B cell (primary cell): ENCODE data around the gene LTBP3. TPM values are rescaled to one million over a fixed set of nuclear protein-coding genes. Genes with fewer than 3 reads are reported as not detected.

ENCODE experiments used
- ATAC-seq: fragments of 200-7000 bp; cut with Tn5 transposase; one replicate; pipeline ENCODE4 v1.10.0; 2021; ENCODE audit warnings: low read depth, mild to moderate bottlenecking, moderate number of reproducible peaks, moderate library complexity
- CTCF ChIA-PET: fragments of 350-600 bp; sonication (Branson Sonifier 250); formaldehyde crosslinking; loops from one replicate; lab custom pipeline; 2021; ENCODE audit warnings: antibody characterized with exemption, inconsistent platforms; lab: Charles Lee
- POLR2A ChIA-PET: fragments of 350-600 bp; sonication (Branson Sonifier 250); formaldehyde crosslinking; loops from one replicate; lab custom pipeline; 2021; ENCODE audit warnings: antibody characterized with exemption; lab: Charles Lee
- DNase-seq: peaks from one replicate; pipeline ENCODE4 v3.0.0; 2013
- H2AFZ ChIP-seq: 2 replicates; pipeline ENCODE4 v1.6.1; 2012; ENCODE audit warnings: mild to moderate bottlenecking, low read depth, low read length; ENCODE audit not compliant: insufficient read depth, poor library complexity, severe bottlenecking
- H3K27ac ChIP-seq, 2 donors: 1 replicate in 1 of 2; 2 replicates in 1 of 2; pipeline ENCODE4 v1.5.1; 2012 to 2013; ENCODE audit warnings: low read length in 2 of 2, mild to moderate bottlenecking in 2 of 2, moderate library complexity in 1 of 2
- H3K27me3 ChIP-seq, 4 experiments: fragments of 200-600 bp in 1 of 4; sonication (generic) in 1 of 4; replicated peaks in 1 of 4; 1 replicate in 2 of 4; 2 replicates in 2 of 4; pipeline versions ENCODE4 v1.6.1 to v1.7.0; 2013 to 2016; ENCODE audit warnings: low read length in 3 of 4, mild to moderate bottlenecking in 2 of 4, mixed read lengths in 1 of 4, moderate library complexity in 1 of 4; ENCODE audit not compliant: insufficient read depth in 4 of 4, control insufficient read depth in 3 of 4; ENCODE audit errors: control extremely low read depth in 1 of 4
- H3K36me3 ChIP-seq, 2 experiments: replicated peaks in 1 of 2; 1 replicate in 1 of 2; 2 replicates in 1 of 2; pipeline versions ENCODE4 v1.6.1 to v1.7.1; 2013; ENCODE audit warnings: low read length in 1 of 2; ENCODE audit not compliant: insufficient read depth in 2 of 2, control insufficient read depth in 1 of 2; ENCODE audit errors: control extremely low read depth in 1 of 2, extremely low read depth in 1 of 2
- H3K4me1 ChIP-seq, 2 donors: fragments of 200-600 bp in 1 of 2; sonication (generic) in 1 of 2; 1 replicate in 1 of 2; 2 replicates in 1 of 2; pipeline versions ENCODE4 v1.5.1 to v1.6.1; 2013 to 2017; ENCODE audit warnings: low read length in 2 of 2; ENCODE audit not compliant: control insufficient read depth in 2 of 2, insufficient read depth in 2 of 2
- H3K4me2 ChIP-seq: replicated peaks from 2 replicates; pipeline ENCODE3; 2012; ENCODE audit warnings: mild to moderate bottlenecking, low read depth, low read length; ENCODE audit not compliant: poor library complexity, severe bottlenecking
- H3K4me3 ChIP-seq, 5 experiments: fragments of 200-600 bp in 1 of 5; sonication (generic) in 1 of 5; 1 replicate in 3 of 5; 2 replicates in 2 of 5; pipeline versions ENCODE4 v1.5.1 to v1.7.0; 2011 to 2016; ENCODE audit warnings: low read length in 4 of 5, mild to moderate bottlenecking in 4 of 5, low read depth in 2 of 5, control low read depth in 1 of 5, moderate library complexity in 1 of 5; ENCODE audit not compliant: insufficient read depth in 1 of 5; ENCODE audit errors: control extremely low read depth in 1 of 5, extremely low read depth in 1 of 5
- H3K79me2 ChIP-seq: fragments of 200-600 bp; sonication (generic); one replicate; pipeline ENCODE4 v1.6.0; 2016; ENCODE audit warnings: low read length; ENCODE audit not compliant: control insufficient read depth, insufficient read depth
- H3K9ac ChIP-seq: fragments of 200-600 bp; sonication (generic); 2 replicates; pipeline ENCODE4 v1.6.1; 2017; ENCODE audit warnings: mild to moderate bottlenecking, low read length, moderate library complexity
- H3K9me3 ChIP-seq, 3 donors: one replicate each; pipeline versions ENCODE4 v1.6.1 to v1.7.1; 2013; ENCODE audit warnings: low read length in 2 of 3; ENCODE audit not compliant: control insufficient read depth in 2 of 3, insufficient read depth in 1 of 3; ENCODE audit errors: control extremely low read depth in 1 of 3
- H4K20me1 ChIP-seq: 2 replicates; pipeline ENCODE4 v1.6.0; 2012; ENCODE audit warnings: mild to moderate bottlenecking, low read length; ENCODE audit not compliant: insufficient read depth, control insufficient read depth, poor library complexity, severe bottlenecking
- H3K27ac Mint-ChIP-seq: one replicate; pipeline ENCODE4 v1.8.0; 2021; ENCODE audit warnings: mixed read lengths
- H3K27me3 Mint-ChIP-seq: one replicate; pipeline ENCODE4 v1.8.0; 2021; ENCODE audit warnings: mixed read lengths
- H3K4me1 Mint-ChIP-seq: one replicate; pipeline ENCODE4 v1.8.0; 2021; ENCODE audit warnings: mixed read lengths
- H3K4me3 Mint-ChIP-seq: one replicate; pipeline ENCODE4 v1.8.0; 2021; ENCODE audit warnings: mixed read lengths
- H3K9me3 Mint-ChIP-seq: one replicate; pipeline ENCODE4 v1.8.0; 2022; ENCODE audit warnings: mixed read lengths; ENCODE audit not compliant: insufficient read depth
- CTCF ChIP-seq: fragments of 200-600 bp; IDR thresholded peaks from one replicate; pipeline ENCODE4 v1.8.0; 2022; ENCODE audit warnings: antibody characterized with exemption, mild to moderate bottlenecking
- EZH2 ChIP-seq: IDR thresholded peaks from 2 replicates; pipeline ENCODE4 v1.6.1; 2012; ENCODE audit warnings: borderline replicate concordance, low read depth, mild to moderate bottlenecking, moderate library complexity, low read length; ENCODE audit not compliant: insufficient read depth, poor library complexity, severe bottlenecking
- WGBS: methylation state at CpG from one replicate; pipeline ENCODE4 v1.1.5; 2013; ENCODE audit warnings: missing lambda C conversion rate; ENCODE audit not compliant: insufficient coverage; 5-methylcytosine and 5-hydroxymethylcytosine counted together
- intact Hi-C: fragments of 100-400 bp; cut with micrococcal nuclease; formaldehyde crosslinking; loops from one replicate; pipeline ENCODE4 v1.10.0; 2022
- polyA plus RNA-seq: library from polyadenylated mRNA; depleted of rRNA; stranded (reverse); fragments of >200 nt; gene quantifications from 2 replicates; pipeline ENCODE4 v1.2.3, GENCODE V29; 2012
- total RNA-seq, 2 donors: library from RNA; stranded (reverse); fragments of 120-200 nt in 1 of 2; gene quantifications; 1 replicate in 1 of 2; 2 replicates in 1 of 2; pipeline versions ENCODE4 v1.2.3 to v1.2.4, GENCODE V29; 2013 to 2022

LTBP3 gene
- total and polyA plus RNA-seq, 2 donors (not counting 1 experiment from before 2014, with no cell fraction given), result 65.1 to 69.0 TPM

GRCh38 chr11:65569164-65569972 lies 11.2 kb upstream of the LTBP3 start:
- H3K79me2 ChIP-seq, result peaks cover 73% of the 10 kb centered on the region

More at GRCh38 chr11:65569164-65569972, 11.2 kb upstream of the LTBP3 start:
- DNase-seq, result no peak
- Histone ChIP-seq H3K4me1 (peaks cover 59 to 74% of the 10 kb centered on the region in 2 donors), H3K9ac (peak overlapping the region; percentile 83), H2AFZ (peak overlapping the region; percentile 75), H3K36me3 (peaks cover 0 to 6% of the 10 kb centered on the region in 2 experiments), H3K27me3 (no peaks in the 10 kb centered on the region), H3K9me3 (no peaks in the 10 kb centered on the region), H3K27ac (peak overlapping the region; percentile 96 to 97), H3K4me3 (peak overlapping the region; percentile 53 to 89 (median 83)), H4K20me1 (peaks cover 39% of the 10 kb centered on the region), H3K4me2 (peak overlapping the region; percentile 100)
- no peak for TF ChIP-seq EZH2
- TF ChIP-seq CTCF, result no peak
- CTCF ChIA-PET, result interaction anchor here (0.6 to 5.1 kb wide), 10 partner anchors 9 to 142 kb away, joined by 3 to 86 read pairs (median 6); no protein-coding TSS in a partner anchor
- Mint-ChIP-seq H3K27ac (peak overlapping the region; percentile 99), H3K27me3 (no peaks in the 10 kb centered on the region), H3K9me3 (no peaks in the 10 kb centered on the region), H3K4me1 (peaks cover 70% of the 10 kb centered on the region), H3K4me3 (peak overlapping the region; percentile 99)
- 5% methylated on average over 24 of the region's 28 CpGs for WGBS
- intact Hi-C loops, result no loop called here
- POLR2A ChIA-PET, result interaction anchor here (0.9 to 1.5 kb wide), 9 partner anchors 19 to 146 kb away, joined by 3 to 16 read pairs (median 4); partner anchors contain the start of genes PCNX3 and RELA
- ATAC-seq, result peak; percentile 8
